ENCODE results near the gene CFAP77. TPM values are rescaled to one million over a fixed set of nuclear protein-coding genes. Genes with fewer than 3 reads are reported as not detected.

The CFAP77 gene
- total RNA-seq, 4 donors from 2014 or later = 0.66 TPM; not detected in 3

DNA sequence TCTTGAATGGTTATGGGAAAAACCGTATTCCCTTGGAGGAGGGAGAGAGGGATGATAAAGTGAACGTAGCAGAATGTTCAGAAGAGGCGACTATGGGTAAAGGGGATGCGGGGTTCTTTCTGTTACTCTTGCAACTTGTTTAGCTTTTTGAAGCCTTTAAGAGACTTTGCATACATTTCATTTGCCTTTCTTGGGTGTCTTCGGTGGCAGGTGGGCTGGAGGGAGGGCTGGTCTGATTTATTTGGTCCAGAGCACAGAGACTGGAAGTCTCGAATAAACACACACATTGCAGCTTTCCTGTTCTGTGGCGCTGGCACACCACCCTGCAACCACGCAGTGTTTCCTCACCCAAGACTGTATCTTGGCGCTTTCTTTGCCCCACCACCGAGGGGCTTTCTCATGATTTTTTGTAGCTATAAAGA is 26.5 kb upstream of the CFAP77 start:
- Histone ChIP-seq H3K4me3 (no peak overlapping the region), H3K27ac (no peak overlapping the region), H3K36me3 (peaks cover 0 to 98% (median 18%) of the 10 kb centered on the region in 3 donors), H3K4me1 (no peaks in the 10 kb centered on the region), H3K9me3 (no peaks in the 10 kb centered on the region), H3K27me3 (no peaks in the 10 kb centered on the region)
- TF ChIP-seq, protein P1, sequence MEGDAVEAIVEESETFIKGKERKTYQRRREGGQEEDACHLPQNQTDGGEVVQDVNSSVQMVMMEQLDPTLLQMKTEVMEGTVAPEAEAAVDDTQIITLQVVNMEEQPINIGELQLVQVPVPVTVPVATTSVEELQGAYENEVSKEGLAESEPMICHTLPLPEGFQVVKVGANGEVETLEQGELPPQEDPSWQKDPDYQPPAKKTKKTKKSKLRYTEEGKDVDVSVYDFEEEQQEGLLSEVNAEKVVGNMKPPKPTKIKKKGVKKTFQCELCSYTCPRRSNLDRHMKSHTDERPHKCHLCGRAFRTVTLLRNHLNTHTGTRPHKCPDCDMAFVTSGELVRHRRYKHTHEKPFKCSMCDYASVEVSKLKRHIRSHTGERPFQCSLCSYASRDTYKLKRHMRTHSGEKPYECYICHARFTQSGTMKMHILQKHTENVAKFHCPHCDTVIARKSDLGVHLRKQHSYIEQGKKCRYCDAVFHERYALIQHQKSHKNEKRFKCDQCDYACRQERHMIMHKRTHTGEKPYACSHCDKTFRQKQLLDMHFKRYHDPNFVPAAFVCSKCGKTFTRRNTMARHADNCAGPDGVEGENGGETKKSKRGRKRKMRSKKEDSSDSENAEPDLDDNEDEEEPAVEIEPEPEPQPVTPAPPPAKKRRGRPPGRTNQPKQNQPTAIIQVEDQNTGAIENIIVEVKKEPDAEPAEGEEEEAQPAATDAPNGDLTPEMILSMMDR (IDR thresholded peaks at IDR 0.05) = no peak
- TF ChIP-seq EP300 (IDR thresholded peaks at IDR 0.05) = no peak
- TF ChIP-seq POLR2A (IDR thresholded peaks at IDR 0.05) = no peak
- 85 to 86% methylated on average over 10 of the region's 10 CpGs for WGBS, 2 donors
- DNase-seq (ENCODE audit: low spot score in 2 of 2) = no peak

DNA sequence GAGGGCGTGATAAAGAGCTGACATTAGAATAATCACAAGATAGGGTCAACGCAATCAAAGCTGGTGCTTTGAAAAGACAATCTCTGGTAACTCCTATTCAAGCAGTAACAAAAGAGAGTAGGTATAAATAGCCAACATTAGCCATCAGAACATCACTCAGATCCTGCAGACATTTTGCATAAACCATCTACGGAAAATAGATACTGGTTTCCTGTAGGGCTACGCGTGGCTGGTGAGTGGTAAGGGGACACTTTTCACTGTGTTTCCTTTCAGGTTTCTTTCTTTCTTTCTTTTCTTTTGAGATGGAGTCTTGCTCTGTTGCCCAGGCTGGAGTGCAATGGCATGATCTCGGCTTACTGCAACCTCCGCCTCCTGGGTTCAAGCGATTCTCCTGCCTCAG is 25.6 kb upstream of the CFAP77 start:
- 94 to 95% methylated on average over 8 of the region's 8 CpGs for WGBS, 2 donors
- H3K27me3 ChIP-seq = no peaks in the 10 kb centered on the region
- no peak overlapping the region for H3K27ac ChIP-seq
- no peak for DNase-seq (ENCODE audit: low spot score in 2 of 2)
- peaks cover 0 to 98% (median 21%) of the 10 kb centered on the region in 3 donors for H3K36me3 ChIP-seq
- no peak for TF ChIP-seq POLR2A (IDR thresholded peaks at IDR 0.05)
- TF ChIP-seq, protein P1 (IDR thresholded peaks at IDR 0.05) = no peak
- no peak for TF ChIP-seq EP300 (IDR thresholded peaks at IDR 0.05)
- no peak overlapping the region for H3K4me3 ChIP-seq
- H3K4me1 ChIP-seq = no peaks in the 10 kb centered on the region
- no peaks in the 10 kb centered on the region for H3K9me3 ChIP-seq

DNA sequence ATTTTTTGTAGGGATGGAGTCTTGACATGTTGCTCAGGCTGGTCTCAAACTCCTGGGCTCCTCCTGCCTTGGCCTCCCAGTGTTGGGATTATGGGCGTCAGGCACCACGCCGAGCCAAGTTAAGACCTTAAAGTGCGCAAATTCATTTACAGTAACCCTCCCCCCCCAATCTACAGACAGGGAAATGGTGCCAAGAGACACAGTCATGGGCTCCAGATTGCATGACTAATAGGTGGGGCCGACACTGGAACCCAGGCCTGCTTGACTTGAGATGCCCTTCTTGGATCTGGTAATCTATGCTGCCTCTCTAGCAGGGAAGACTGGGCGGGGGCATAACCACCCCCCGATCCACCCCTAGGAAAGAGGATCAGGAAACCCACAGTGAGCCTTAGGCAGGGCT is 22.9 kb upstream of the CFAP77 start:
- TF ChIP-seq, protein P1 (IDR thresholded peaks at IDR 0.05) = no peak
- TF ChIP-seq POLR2A (IDR thresholded peaks at IDR 0.05) = no peak
- no peak for TF ChIP-seq EP300 (IDR thresholded peaks at IDR 0.05)
- no peak for DNase-seq (ENCODE audit: low spot score in 2 of 2)
- peaks cover 0 to 99% (median 43%) of the 10 kb centered on the region in 3 donors for H3K36me3 ChIP-seq

DNA sequence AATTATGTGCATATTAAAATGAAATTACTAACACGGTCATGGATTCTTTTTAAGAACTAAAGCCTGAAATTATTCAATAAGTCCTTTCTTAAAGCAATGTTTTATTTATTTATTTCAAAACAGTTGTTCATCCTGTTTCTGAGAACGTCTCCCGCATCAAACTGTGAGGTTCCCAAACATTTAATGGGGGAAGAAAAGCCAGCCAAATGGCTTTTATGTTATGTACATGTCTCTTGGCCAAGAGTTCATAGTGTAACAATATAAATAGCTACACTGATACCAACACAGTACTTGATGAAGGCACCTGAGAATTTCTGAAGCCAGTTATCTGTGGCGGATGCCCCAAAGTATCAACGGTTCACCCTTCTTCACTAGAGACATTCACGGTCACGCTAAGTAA is 19.0 kb upstream of the CFAP77 start:
- H3K27ac ChIP-seq = no peak overlapping the region
- no peak for TF ChIP-seq POLR2A (IDR thresholded peaks at IDR 0.05)
- DNase-seq (ENCODE audit: low spot score in 2 of 2) = no peak
- no peaks in the 10 kb centered on the region for H3K4me1 ChIP-seq
- H3K4me3 ChIP-seq = no peak overlapping the region
- whole genome bisulfite sequencing, 2 donors = 73 to 84% methylated on average over 7 of the region's 7 CpGs
- H3K27me3 ChIP-seq = no peaks in the 10 kb centered on the region
- H3K9me3 ChIP-seq = no peaks in the 10 kb centered on the region
- H3K36me3 ChIP-seq = peaks cover 0 to 100% (median 43%) of the 10 kb centered on the region in 3 donors

More for the DNA sequence above, 22.9 kb upstream of the CFAP77 start:
- Histone ChIP-seq H3K9me3 (no peaks in the 10 kb centered on the region), H3K27ac (no peak overlapping the region), H3K4me3 (no peak overlapping the region), H3K4me1 (no peaks in the 10 kb centered on the region), H3K27me3 (no peaks in the 10 kb centered on the region)
- WGBS, 2 donors = 93 to 94% methylated on average over 5 to 6 of the region's 7 CpGs

DNA sequence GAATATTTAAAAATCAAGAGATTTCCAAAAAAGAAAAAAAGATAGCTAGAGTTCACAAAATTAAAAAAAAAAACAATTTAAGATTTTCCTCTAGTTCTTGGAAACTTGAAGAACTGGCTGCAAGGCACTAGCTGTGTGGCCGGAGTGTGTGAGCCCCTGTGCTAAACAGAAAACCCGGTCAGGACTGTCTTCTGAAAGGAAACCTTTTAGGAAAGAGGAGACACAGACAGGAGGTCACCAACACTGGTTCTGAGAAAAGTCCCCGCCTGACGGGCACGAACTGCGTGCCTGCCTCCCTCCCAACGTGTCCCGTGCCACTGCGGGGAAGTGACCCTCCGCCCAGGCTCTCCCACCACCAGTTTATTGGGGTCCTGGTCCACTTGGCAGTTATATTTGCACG is 18.6 kb upstream of the CFAP77 start:
- no peak for TF ChIP-seq EP300 (IDR thresholded peaks at IDR 0.05)
- H3K4me1 ChIP-seq = no peaks in the 10 kb centered on the region
- no peaks in the 10 kb centered on the region for H3K27me3 ChIP-seq
- WGBS, 2 donors = 81 to 85% methylated on average over 11 of the region's 11 CpGs
- peaks cover 0 to 100% (median 39%) of the 10 kb centered on the region in 3 donors for H3K36me3 ChIP-seq
- no peak for DNase-seq (ENCODE audit: low spot score in 2 of 2)
- H3K4me3 ChIP-seq = no peak overlapping the region
- H3K9me3 ChIP-seq = no peaks in the 10 kb centered on the region
- no peak overlapping the region for H3K27ac ChIP-seq

DNA sequence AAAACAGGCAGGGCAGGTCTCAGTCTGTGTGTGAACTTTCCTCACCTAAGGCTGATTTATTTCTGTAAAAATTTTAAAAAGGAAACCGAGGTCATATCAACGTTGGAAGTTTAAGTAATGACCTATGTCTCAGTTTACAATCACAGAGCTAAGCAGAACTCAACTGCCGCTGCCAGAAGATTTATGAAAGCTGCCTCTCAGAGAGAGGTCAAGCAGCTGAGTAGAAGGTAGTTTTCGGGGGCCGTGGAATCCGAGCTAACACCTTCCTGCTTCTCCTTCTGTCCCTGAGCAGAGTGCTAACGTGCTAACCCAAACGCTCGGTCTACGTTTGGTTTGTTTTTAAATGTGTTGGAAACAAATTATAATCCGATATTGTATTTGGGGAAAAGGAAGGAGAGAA is 14.5 kb upstream of the CFAP77 start:
- 90 to 92% methylated on average over 11 of the region's 11 CpGs for WGBS, 2 donors
- peaks cover 0 to 100% (median 18%) of the 10 kb centered on the region in 3 donors for H3K36me3 ChIP-seq

DNA sequence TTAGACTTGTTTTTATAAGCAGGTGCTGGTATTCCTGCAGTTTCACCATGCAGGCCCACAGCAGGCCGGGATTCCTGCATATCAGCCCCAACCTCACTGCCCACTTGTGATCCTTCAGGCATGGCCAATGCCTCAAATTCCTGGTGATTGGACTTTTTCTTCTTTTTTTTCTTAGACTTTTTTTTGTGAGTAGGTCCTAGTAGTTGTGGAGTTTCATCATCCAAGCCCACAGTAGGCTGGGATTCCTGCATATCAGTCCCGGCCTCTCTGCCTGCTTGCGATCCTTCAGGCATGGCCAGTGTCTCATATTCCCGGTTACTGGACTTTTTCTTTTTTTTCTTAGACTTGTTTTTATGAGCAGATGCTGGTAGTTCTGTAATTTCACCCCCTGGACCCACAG is 8.2 kb upstream of the CFAP77 start:
- Histone ChIP-seq H3K4me1 (peaks cover 0 to 24% (median 8%) of the 10 kb centered on the region in 4 donors), H3K4me3 (no peak overlapping the region), H3K27me3 (no peaks in the 10 kb centered on the region), H3K27ac (no peak overlapping the region), H3K9me3 (no peaks in the 10 kb centered on the region), H3K36me3 (peaks cover 0 to 67% (median 4%) of the 10 kb centered on the region in 3 donors)
- no peak for DNase-seq (ENCODE audit: low spot score in 2 of 2)
- TF ChIP-seq, protein P1 (IDR thresholded peaks at IDR 0.05) = no peak
- no peak for TF ChIP-seq POLR2A (IDR thresholded peaks at IDR 0.05)
- no peak for TF ChIP-seq EP300 (IDR thresholded peaks at IDR 0.05)
- WGBS, 2 donors = 92 to 93% methylated on average over 4 of the region's 4 CpGs

More for the DNA sequence above, 14.5 kb upstream of the CFAP77 start:
- no peaks in the 10 kb centered on the region for H3K4me1 ChIP-seq
- no peak overlapping the region for H3K4me3 ChIP-seq
- DNase-seq (ENCODE audit: low spot score in 2 of 2) = no peak
- H3K27me3 ChIP-seq = no peaks in the 10 kb centered on the region
- no peak for TF ChIP-seq EP300 (IDR thresholded peaks at IDR 0.05)
- no peak overlapping the region for H3K27ac ChIP-seq
- H3K9me3 ChIP-seq = no peaks in the 10 kb centered on the region
